PC-9 (cell line): Measurements from ENCODE around the gene CMC1.

ENCODE experiments used
- EZH2 ChIP-seq: fragments of 200-600 bp; sonication (generic); IDR thresholded peaks from 2 replicates; pipeline ENCODE4 v1.8.0; 2017; ENCODE audit warnings: antibody characterized with exemption, low read depth
- TF ChIP-seq, protein P1 (sequence below): fragments of 200-600 bp; sonication (generic); conservative IDR thresholded peaks from 2 replicates; pipeline ENCODE4 v1.6.1; 2017; ENCODE audit warnings: mixed run types, antibody characterized with exemption, mild to moderate bottlenecking, moderate library complexity

DNA sequence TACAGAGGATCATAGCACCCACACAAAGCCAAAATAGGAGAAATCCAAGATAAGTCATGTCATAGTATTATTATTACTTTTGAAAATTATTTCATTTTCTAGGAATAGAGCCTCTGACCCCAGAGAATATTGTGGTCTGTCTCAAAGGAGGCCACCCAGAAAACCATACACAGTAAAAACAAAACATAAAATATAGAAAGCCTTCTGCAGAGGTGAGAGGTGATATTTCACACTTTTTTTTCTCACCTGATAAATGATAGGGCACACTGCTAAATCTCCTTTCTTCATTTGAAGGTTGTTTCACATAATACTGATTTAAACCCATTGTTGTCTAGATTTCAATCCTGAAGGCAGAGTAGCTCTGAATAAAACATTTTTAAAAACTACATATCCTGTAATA lies 7.0 kb upstream of the CMC1 start:
- no peak for TF ChIP-seq EZH2
- TF ChIP-seq, protein P1, sequence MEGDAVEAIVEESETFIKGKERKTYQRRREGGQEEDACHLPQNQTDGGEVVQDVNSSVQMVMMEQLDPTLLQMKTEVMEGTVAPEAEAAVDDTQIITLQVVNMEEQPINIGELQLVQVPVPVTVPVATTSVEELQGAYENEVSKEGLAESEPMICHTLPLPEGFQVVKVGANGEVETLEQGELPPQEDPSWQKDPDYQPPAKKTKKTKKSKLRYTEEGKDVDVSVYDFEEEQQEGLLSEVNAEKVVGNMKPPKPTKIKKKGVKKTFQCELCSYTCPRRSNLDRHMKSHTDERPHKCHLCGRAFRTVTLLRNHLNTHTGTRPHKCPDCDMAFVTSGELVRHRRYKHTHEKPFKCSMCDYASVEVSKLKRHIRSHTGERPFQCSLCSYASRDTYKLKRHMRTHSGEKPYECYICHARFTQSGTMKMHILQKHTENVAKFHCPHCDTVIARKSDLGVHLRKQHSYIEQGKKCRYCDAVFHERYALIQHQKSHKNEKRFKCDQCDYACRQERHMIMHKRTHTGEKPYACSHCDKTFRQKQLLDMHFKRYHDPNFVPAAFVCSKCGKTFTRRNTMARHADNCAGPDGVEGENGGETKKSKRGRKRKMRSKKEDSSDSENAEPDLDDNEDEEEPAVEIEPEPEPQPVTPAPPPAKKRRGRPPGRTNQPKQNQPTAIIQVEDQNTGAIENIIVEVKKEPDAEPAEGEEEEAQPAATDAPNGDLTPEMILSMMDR = no peak
